HCT116 (cell line): ENCODE data around the gene LIPI. TPM values are rescaled to one million over a fixed set of nuclear protein-coding genes. Genes with fewer than 3 reads are reported as not detected.

ENCODE experiments used
- ATAC-seq: fragments of 200-7000 bp; cut with Tn5 transposase; 2 replicates; pipeline ENCODE4 v1.9.1; 2020; ENCODE audit warnings: mild to moderate bottlenecking, moderate library complexity
- BruUV-seq: library from RNA; stranded (reverse); fragments of 400-500 nt; replicated peaks from 2 replicates; lab custom pipeline; 2021; lab: Mats Ljungman, UMichigan
- CTCF ChIA-PET: fragments of 300-600 bp; sonication (Branson Sonifier 250); formaldehyde crosslinking; loops from one replicate; lab custom pipeline; 2021; ENCODE audit warnings: antibody characterized with exemption; lab: Charles Lee
- POLR2A ChIA-PET: fragments of 300-600, 350-600 bp; sonication (Branson Sonifier 250); formaldehyde crosslinking; loops from one replicate; lab custom pipeline; 2021; ENCODE audit warnings: antibody characterized with exemption; lab: Charles Lee
- RAD21 ChIA-PET, 2 experiments: fragments of 300-600 bp; sonication (Branson Sonifier 250); formaldehyde crosslinking; loops; one replicate each; lab custom pipeline; 2023; ENCODE audit warnings: low total read pairs in 2 of 2; ENCODE audit not compliant: uncharacterized antibody in 2 of 2, unreplicated experiment in 2 of 2, low non-redundant PET in 1 of 2; lab: Charles Lee
- DNase-seq: peaks from one replicate; pipeline ENCODE4 v3.0.0-alpha.2; 2010; ENCODE audit warnings: low read depth, low spot score
- H2AFZ ChIP-seq: fragments of 200-600 bp; shearing (Covaris generic), sonication (generic); 2 replicates; pipeline ENCODE4 v1.6.1; 2017; ENCODE audit warnings: low read depth, mixed run types, mixed read lengths, antibody characterized with exemption, low read length; ENCODE audit not compliant: poor library complexity, severe bottlenecking
- H3K27ac ChIP-seq: 2 replicates; pipeline ENCODE4 v1.5.1; 2012; ENCODE audit warnings: low read depth, low read length
- H3K27me3 ChIP-seq: fragments of 200-600 bp; sonication (generic); 2 replicates; pipeline ENCODE4 v1.6.1; 2016; ENCODE audit warnings: mixed run types, low read length, mixed read lengths; ENCODE audit not compliant: insufficient read depth
- H3K36me3 ChIP-seq, 2 experiments: fragments of 200-500 bp in 1 of 2; fragments of 200-600 bp in 1 of 2; sonication (Bioruptor generic) in 1 of 2; sonication (generic) in 1 of 2; 2 replicates each; pipeline versions ENCODE4 v1.5.1 to v1.6.1; 2014 to 2016; ENCODE audit warnings: low read length in 2 of 2, inconsistent platforms in 1 of 2, mixed read lengths in 1 of 2, mixed run types in 1 of 2; ENCODE audit not compliant: insufficient read depth in 2 of 2, control insufficient read depth in 1 of 2
- H3K4me1 ChIP-seq, 2 experiments: fragments of 200-600 bp in 1 of 2; sonication (generic) in 1 of 2; 2 replicates each; pipeline versions ENCODE4 v1.5.1 to v1.6.1; 2012 to 2017; ENCODE audit warnings: low read length in 2 of 2, inconsistent platforms in 1 of 2, mild to moderate bottlenecking in 1 of 2, mixed read lengths in 1 of 2, mixed run types in 1 of 2, moderate library complexity in 1 of 2; ENCODE audit not compliant: insufficient read depth in 2 of 2, control insufficient read depth in 1 of 2
- H3K4me2 ChIP-seq: fragments of 200-600 bp; sonication (generic); 2 replicates; pipeline ENCODE4 v1.6.1; 2017; ENCODE audit warnings: mixed run types, low read length, mixed read lengths
- H3K4me3 ChIP-seq, 2 experiments: fragments of 200-600 bp in 1 of 2; sonication (generic) in 1 of 2; replicated peaks in 1 of 2; 2 replicates each; pipeline ENCODE4 v1.5.1; 2011 to 2016; ENCODE audit warnings: low read length in 2 of 2, control low read depth in 1 of 2, low read depth in 1 of 2, mild to moderate bottlenecking in 1 of 2, mixed read lengths in 1 of 2, mixed run types in 1 of 2
- H3K79me2 ChIP-seq: fragments of 200-600 bp; sonication (generic); 2 replicates; pipeline ENCODE4 v1.6.1; 2017; ENCODE audit warnings: mild to moderate bottlenecking, mixed run types, low read length, moderate library complexity, mixed read lengths; ENCODE audit not compliant: insufficient read depth
- H3K9ac ChIP-seq: fragments of 200-600 bp; sonication (generic); 2 replicates; pipeline ENCODE4 v1.6.1; 2016; ENCODE audit warnings: low read length, mixed read lengths
- H3K9me2 ChIP-seq: fragments of 200-600 bp; sonication (generic), shearing (Covaris generic); 2 replicates; pipeline ENCODE4 v1.6.1; 2017; ENCODE audit warnings: mixed run types, mild to moderate bottlenecking, moderate library complexity; ENCODE audit not compliant: insufficient read depth
- H3K9me3 ChIP-seq, 2 experiments: fragments of 200-500 bp in 1 of 2; fragments of 200-600 bp in 1 of 2; sonication (Bioruptor generic) in 1 of 2; sonication (generic) in 1 of 2; 2 replicates each; pipeline ENCODE4 v1.6.1; 2014 to 2017; ENCODE audit warnings: low read length in 2 of 2, mixed read lengths in 2 of 2, inconsistent platforms in 1 of 2, low read depth in 1 of 2, mild to moderate bottlenecking in 1 of 2, mixed run types in 1 of 2, moderate library complexity in 1 of 2; ENCODE audit not compliant: control insufficient read depth in 1 of 2, insufficient read depth in 1 of 2
- H4K20me1 ChIP-seq: fragments of 200-600 bp; sonication (generic), shearing (Covaris generic); 2 replicates; pipeline ENCODE4 v1.6.1; 2017; ENCODE audit warnings: mixed run types, mild to moderate bottlenecking, moderate library complexity; ENCODE audit not compliant: insufficient read depth
- CBX3 ChIP-seq: IDR thresholded peaks from 2 replicates; pipeline ENCODE4 v1.6.1; 2012; ENCODE audit warnings: low read depth
- ELF1 ChIP-seq: IDR thresholded peaks from 2 replicates; pipeline ENCODE4 v1.6.1; 2012; ENCODE audit warnings: low read depth, borderline replicate concordance
- EZH2 ChIP-seq: fragments of 200-600 bp; sonication (generic); IDR thresholded peaks from 2 replicates; pipeline ENCODE4 v1.6.1; 2017; ENCODE audit warnings: antibody characterized with exemption, mixed run types
- EZH2phosphoT487 ChIP-seq: fragments of 200-600 bp; IDR thresholded peaks from 2 replicates; pipeline ENCODE4 v1.6.1; 2018; ENCODE audit warnings: antibody characterized with exemption, borderline replicate concordance
- FOSL1 ChIP-seq: IDR thresholded peaks from 2 replicates; pipeline ENCODE4 v1.6.1; 2012; ENCODE audit warnings: low read depth
- JUND ChIP-seq: IDR thresholded peaks from 2 replicates; pipeline ENCODE4 v1.6.1; 2012
- RAD21 ChIP-seq: IDR thresholded peaks from 2 replicates; pipeline ENCODE4 v1.6.1; 2012; ENCODE audit warnings: low read depth, mild to moderate bottlenecking
- TCF7L2 ChIP-seq: IDR thresholded peaks from 2 replicates; pipeline ENCODE4 v1.7.0; 2011; ENCODE audit warnings: borderline replicate concordance, inconsistent platforms; ENCODE audit not compliant: insufficient read depth, insufficient read length; ENCODE audit errors: extremely low read depth
- YY1 ChIP-seq: IDR thresholded peaks from 2 replicates; pipeline ENCODE4 v1.6.1; 2011; ENCODE audit warnings: low read length, low read depth, moderate library complexity, mild to moderate bottlenecking; ENCODE audit not compliant: insufficient replicate concordance; ENCODE audit errors: extremely low read depth
- ZFX ChIP-seq: fragments of 450-650 bp; IDR thresholded peaks from 2 replicates; pipeline ENCODE4 v1.6.1; 2017
- intact Hi-C: fragments of 100-400 bp; cut with micrococcal nuclease; formaldehyde crosslinking; loops from 2 replicates; pipeline ENCODE4 v1.10.0; 2022
- total RNA-seq: library from RNA; stranded (reverse); gene quantifications from one replicate; pipeline ENCODE4 v1.2.1, GENCODE V29; 2021; ENCODE audit not compliant: unreplicated experiment
- TF ChIP-seq, protein P1 (sequence below), 3 experiments: fragments of 200-600 bp in 1 of 3; sonication (generic) in 1 of 3; IDR thresholded peaks in 2 of 3; conservative IDR thresholded peaks in 1 of 3; 2 replicates each; pipeline ENCODE4 v1.5.1; 2012 to 2017; ENCODE audit warnings: low read depth in 2 of 3, low read length in 2 of 3, antibody characterized with exemption in 1 of 3, borderline replicate concordance in 1 of 3, control low read depth in 1 of 3, mild to moderate bottlenecking in 1 of 3, mixed read lengths in 1 of 3, mixed run types in 1 of 3, moderate library complexity in 1 of 3; ENCODE audit not compliant: insufficient read depth in 1 of 3

The LIPI gene
- total RNA-seq, 1 experiment from 2014 or later, result not detected

GRCh38 chr21:14088391-14088790, 122.4 kb downstream of the LIPI start:
- RAD21 ChIA-PET, result no interaction called here
- no peak for TF ChIP-seq ZFX
- TF ChIP-seq CBX3, result no peak
- no peak for TF ChIP-seq JUND
- no peak for TF ChIP-seq RAD21
- TF ChIP-seq EZH2, result no peak
- TF ChIP-seq FOSL1, result no peak
- TF ChIP-seq ELF1, result no peak
- no peak for TF ChIP-seq TCF7L2
- TF ChIP-seq YY1, result no peak
- TF ChIP-seq, protein P1, sequence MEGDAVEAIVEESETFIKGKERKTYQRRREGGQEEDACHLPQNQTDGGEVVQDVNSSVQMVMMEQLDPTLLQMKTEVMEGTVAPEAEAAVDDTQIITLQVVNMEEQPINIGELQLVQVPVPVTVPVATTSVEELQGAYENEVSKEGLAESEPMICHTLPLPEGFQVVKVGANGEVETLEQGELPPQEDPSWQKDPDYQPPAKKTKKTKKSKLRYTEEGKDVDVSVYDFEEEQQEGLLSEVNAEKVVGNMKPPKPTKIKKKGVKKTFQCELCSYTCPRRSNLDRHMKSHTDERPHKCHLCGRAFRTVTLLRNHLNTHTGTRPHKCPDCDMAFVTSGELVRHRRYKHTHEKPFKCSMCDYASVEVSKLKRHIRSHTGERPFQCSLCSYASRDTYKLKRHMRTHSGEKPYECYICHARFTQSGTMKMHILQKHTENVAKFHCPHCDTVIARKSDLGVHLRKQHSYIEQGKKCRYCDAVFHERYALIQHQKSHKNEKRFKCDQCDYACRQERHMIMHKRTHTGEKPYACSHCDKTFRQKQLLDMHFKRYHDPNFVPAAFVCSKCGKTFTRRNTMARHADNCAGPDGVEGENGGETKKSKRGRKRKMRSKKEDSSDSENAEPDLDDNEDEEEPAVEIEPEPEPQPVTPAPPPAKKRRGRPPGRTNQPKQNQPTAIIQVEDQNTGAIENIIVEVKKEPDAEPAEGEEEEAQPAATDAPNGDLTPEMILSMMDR (IDR thresholded peaks at IDR 0.05 in 2 of 3, conservative IDR thresholded peaks at IDR 0.05 in 1 of 3; ENCODE audit: borderline replicate concordance in 1 of 3, insufficient read depth in 1 of 3, low read depth in 2 of 3, low read length in 2 of 3), result no peak
- TF ChIP-seq EZH2phosphoT487, result no peak
- no peaks in the 10 kb centered on the region for H3K36me3 ChIP-seq

More at GRCh38 chr21:14088391-14088790, 122.4 kb downstream of the LIPI start:
- H3K9ac ChIP-seq, result no peak overlapping the region
- no peaks in the 10 kb centered on the region for H4K20me1 ChIP-seq
- ChIA-PET POLR2A (no interaction called here), CTCF (no interaction called here)
- H3K27me3 ChIP-seq, result no peaks in the 10 kb centered on the region
- H3K79me2 ChIP-seq, result no peaks in the 10 kb centered on the region
- no peak overlapping the region for H3K27ac ChIP-seq
- H3K9me3 ChIP-seq, result no peaks in the 10 kb centered on the region; a peak in 2 of 4 replicates
- no peaks in the 10 kb centered on the region for H3K9me2 ChIP-seq
- no peak overlapping the region for H3K4me3 ChIP-seq
- no TSS peak for BruUV-seq
- no peaks in the 10 kb centered on the region for H3K4me1 ChIP-seq
- DNase-seq, result no peak
- ATAC-seq, result no peak
- H3K4me2 ChIP-seq, result no peak overlapping the region
- no peak overlapping the region for H2AFZ ChIP-seq
- intact Hi-C loops, result no loop called here
